GM19099 (cell line): ENCODE measurements around the gene MAP3K7CL.

Source experiments
- POLR2A ChIP-seq: IDR thresholded peaks from 3 replicates; pipeline ENCODE4 v1.6.1; 2011; ENCODE audit warnings: low read depth; ENCODE audit not compliant: insufficient read length; ENCODE audit errors: extremely low read depth

Gene MAP3K7CL

DNA sequence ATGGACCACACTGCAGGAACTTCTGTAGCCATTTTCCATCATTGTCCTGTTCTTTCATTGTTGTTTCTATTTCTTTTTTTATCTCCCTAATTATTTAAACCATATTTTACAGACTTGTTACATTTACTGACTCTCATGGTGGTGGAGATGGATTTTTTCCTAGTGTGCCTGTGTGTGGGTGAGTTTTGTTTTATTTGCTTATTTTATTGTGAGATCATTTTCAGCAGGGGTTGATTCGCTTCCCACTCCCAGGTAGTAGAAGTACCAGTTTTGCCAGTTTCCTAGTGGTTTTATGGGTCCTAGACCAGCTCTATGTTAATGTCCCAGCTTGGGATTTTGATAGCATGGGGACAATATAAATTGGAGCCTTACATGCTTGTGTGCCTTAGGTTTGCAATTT is 88.3 kb downstream of the MAP3K7CL start:
- no peak for TF ChIP-seq POLR2A

DNA sequence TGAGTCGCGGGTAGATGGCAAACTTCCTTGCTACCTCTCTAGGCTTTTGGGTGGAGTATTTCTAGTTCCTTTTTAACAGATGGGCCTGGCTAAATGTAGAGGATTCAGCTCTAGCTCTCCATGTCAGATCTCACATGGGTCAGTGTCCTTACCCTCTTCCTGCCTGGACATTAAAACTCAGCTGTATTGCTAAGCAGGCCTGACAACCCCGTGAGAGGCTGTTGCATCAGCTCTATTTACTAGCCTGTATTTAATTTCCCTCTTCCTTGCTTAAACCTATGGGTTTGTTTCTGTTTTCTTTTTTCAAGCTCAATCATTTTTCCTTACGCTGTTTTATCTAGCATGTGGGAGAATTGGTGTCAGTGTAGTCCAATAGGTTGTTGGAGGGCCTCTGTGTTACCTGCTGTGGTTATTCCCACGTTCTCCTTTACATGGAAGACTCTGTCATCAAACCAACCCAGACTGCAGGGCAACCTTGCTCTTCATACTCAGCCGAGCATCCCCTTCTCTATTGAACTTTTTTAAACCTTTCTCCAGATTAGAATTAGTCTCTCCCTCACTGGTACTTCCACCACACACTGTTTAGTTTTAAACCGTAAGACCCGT is 88.8 kb downstream of the MAP3K7CL start:
- TF ChIP-seq POLR2A = no peak

DNA sequence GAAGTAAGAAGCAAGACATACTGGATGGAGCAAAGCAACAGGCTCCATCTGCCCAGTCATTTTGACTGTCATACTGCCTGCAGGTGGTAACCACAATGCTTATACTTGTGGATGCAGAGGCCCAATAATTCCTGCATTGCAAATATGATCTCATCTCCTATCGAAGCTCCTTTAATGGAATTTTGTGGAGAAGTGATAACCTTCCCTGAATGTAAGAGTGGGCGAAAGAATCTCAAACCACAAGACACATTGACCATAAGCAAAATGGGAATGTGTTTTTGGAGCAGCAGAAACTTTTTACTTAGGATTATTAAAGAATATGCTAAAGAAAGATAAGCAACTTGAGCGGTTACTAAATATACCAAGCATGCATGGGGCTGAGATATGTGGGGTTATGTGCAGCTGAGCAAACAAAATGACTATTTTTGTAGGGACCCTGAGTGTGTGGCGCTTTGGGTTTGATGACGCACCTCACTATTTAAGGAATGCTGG is 90.9 kb downstream of the MAP3K7CL start:
- TF ChIP-seq POLR2A = no peak

DNA sequence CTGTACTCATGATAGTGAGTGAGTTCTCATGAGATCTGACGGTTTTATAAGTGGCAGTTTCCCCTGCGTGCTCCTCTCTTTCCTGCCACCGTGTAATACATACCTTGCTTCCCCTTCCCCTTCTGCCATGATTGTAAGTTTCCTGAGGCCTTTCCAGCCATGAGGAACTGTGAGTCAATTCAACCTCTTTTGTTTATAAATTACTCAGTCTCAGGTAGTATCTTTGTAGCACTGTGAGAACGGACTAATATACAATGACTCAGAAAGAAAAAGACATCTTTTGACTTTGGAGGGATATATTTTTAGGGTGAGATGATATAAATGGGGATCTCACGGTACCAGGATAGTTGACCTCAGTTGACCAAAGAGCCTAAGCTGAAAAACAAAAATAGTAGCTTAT is 93.6 kb downstream of the MAP3K7CL start:
- TF ChIP-seq POLR2A = no peak
